GM19043 (cell line): ENCODE data around the gene PAM16.
A peak's percentile ranks its signal among the peaks of the same experiment; 100 is the strongest.

ENCODE experiments used
- ATAC-seq: cut with Tn5 transposase; IDR thresholded peaks from one replicate; pipeline ENCODE4 v1.9.1; 2021; ENCODE audit warnings: low read depth; ENCODE audit not compliant: unreplicated experiment

Gene PAM16

GRCh38 chr16:4322121-4323052 is 28.7 kb downstream of the PAM16 start:
- ATAC-seq, result no peak

GRCh38 chr16:4321286-4322120 is 29.6 kb downstream of the PAM16 start:
- ATAC-seq, result no peak

- no peak for ATAC-seq
Measured at GRCh38 chr16:4320571-4321137, 30.5 kb downstream of the PAM16 start.

GRCh38 chr16:4319454-4320421 is 31.4 kb downstream of the PAM16 start:
- no peak for ATAC-seq

GRCh38 chr16:4318967-4319366 is 32.2 kb downstream of the PAM16 start:
- no peak for ATAC-seq

- no peak for ATAC-seq
Measured at GRCh38 chr16:4318451-4318910, 32.6 kb downstream of the PAM16 start.

- ATAC-seq, result no peak
Measured at GRCh38 chr16:4317532-4318450, 33.3 kb downstream of the PAM16 start.

GRCh38 chr16:4316864-4317531 is 34.1 kb downstream of the PAM16 start:
- no peak for ATAC-seq

GRCh38 chr16:4316108-4316863 is 34.8 kb downstream of the PAM16 start:
- no peak for ATAC-seq

- ATAC-seq, result no peak
Measured at GRCh38 chr16:4315186-4316107, 35.7 kb downstream of the PAM16 start, which contains the start of gene GLIS2. TSS of gene GLIS2 (plus strand) at chr16:4316067. CDS start at chr16:4332281, 16,214 bp downstream.

- ATAC-seq, result no peak
Measured at GRCh38 chr16:4314532-4315185, 36.5 kb downstream of the PAM16 start.

GRCh38 chr16:4313563-4314531 is 37.3 kb downstream of the PAM16 start:
- ATAC-seq, result peak; percentile 51

- no peak for ATAC-seq
Measured at GRCh38 chr16:4309833-4310266, 41.3 kb downstream of the PAM16 start.

- ATAC-seq, result no peak
Measured at GRCh38 chr16:4309102-4309832, 41.9 kb downstream of the PAM16 start.
